Measurements from ENCODE around the gene CEACAM5.
A peak's percentile ranks its signal among the peaks of the same experiment; 100 is the strongest.
"Not testable (repeated sequence)": the region's sequence is repeated elsewhere in the genome, so short reads cannot be mapped to it uniquely, and the experiment has no call there.

The CEACAM5 gene

GRCh38 chr19:41701401-41702075 lies 6.9 kb upstream of the CEACAM5 start:
- DNase-seq, result peak; percentile 3

GRCh38 chr19:41702171-41702651 lies 6.2 kb upstream of the CEACAM5 start:
- no peak for DNase-seq

DNA sequence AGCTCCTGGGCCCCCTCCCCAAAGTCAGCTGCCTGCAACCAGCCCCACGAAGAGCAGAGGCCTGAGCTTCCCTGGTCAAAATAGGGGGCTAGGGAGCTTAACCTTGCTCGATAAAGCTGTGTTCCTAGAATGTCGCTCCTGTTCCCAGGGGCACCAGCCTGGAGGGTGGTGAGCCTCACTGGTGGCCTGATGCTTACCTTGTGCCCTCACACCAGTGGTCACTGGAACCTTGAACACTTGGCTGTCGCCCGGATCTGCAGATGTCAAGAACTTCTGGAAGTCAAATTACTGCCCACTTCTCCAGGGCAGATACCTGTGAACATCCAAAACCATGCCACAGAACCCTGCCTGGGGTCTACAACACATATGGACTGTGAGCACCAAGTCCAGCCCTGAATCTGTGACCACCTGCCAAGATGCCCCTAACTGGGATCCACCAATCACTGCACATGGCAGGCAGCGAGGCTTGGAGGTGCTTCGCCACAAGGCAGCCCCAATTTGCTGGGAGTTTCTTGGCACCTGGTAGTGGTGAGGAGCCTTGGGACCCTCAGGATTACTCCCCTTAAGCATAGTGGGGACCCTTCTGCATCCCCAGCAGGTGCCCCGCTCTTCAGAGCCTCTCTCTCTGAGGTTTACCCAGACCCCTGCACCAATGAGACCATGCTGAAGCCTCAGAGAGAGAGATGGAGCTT lies 4.7 kb upstream of the CEACAM5 start:
- DNase-seq, result no peak

DNA sequence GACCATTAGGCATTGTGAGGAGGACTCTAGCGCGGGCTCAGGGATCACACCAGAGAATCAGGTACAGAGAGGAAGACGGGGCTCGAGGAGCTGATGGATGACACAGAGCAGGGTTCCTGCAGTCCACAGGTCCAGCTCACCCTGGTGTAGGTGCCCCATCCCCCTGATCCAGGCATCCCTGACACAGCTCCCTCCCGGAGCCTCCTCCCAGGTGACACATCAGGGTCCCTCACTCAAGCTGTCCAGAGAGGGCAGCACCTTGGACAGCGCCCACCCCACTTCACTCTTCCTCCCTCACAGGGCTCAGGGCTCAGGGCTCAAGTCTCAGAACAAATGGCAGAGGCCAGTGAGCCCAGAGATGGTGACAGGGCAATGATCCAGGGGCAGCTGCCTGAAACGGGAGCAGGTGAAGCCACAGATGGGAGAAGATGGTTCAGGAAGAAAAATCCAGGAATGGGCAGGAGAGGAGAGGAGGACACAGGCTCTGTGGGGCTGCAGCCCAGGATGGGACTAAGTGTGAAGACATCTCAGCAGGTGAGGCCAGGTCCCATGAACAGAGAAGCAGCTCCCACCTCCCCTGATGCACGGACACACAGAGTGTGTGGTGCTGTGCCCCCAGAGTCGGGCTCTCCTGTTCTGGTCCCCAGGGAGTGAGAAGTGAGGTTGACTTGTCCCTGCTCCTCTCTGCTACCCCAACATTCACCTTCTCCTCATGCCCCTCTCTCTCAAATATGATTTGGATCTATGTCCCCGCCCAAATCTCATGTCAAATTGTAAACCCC lies 2.8 kb upstream of the CEACAM5 start:
- no peak for DNase-seq

DNA sequence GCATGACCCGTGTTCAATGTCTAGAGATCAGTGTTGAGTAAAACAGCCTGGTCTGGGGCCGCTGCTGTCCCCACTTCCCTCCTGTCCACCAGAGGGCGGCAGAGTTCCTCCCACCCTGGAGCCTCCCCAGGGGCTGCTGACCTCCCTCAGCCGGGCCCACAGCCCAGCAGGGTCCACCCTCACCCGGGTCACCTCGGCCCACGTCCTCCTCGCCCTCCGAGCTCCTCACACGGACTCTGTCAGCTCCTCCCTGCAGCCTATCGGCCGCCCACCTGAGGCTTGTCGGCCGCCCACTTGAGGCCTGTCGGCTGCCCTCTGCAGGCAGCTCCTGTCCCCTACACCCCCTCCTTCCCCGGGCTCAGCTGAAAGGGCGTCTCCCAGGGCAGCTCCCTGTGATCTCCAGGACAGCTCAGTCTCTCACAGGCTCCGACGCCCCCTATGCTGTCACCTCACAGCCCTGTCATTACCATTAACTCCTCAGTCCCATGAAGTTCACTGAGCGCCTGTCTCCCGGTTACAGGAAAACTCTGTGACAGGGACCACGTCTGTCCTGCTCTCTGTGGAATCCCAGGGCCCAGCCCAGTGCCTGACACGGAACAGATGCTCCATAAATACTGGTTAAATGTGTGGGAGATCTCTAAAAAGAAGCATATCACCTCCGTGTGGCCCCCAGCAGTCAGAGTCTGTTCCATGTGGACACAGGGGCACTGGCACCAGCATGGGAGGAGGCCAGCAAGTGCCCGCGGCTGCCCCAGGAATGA lies 1.5 kb upstream of the CEACAM5 start:
- DNase-seq, result peak; percentile 76

DNA sequence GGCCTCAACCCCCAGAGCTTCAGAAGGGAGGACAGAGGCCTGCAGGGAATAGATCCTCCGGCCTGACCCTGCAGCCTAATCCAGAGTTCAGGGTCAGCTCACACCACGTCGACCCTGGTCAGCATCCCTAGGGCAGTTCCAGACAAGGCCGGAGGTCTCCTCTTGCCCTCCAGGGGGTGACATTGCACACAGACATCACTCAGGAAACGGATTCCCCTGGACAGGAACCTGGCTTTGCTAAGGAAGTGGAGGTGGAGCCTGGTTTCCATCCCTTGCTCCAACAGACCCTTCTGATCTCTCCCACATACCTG lies 969 bp upstream of the CEACAM5 start:
- peak; percentile 38 for DNase-seq

DNA sequence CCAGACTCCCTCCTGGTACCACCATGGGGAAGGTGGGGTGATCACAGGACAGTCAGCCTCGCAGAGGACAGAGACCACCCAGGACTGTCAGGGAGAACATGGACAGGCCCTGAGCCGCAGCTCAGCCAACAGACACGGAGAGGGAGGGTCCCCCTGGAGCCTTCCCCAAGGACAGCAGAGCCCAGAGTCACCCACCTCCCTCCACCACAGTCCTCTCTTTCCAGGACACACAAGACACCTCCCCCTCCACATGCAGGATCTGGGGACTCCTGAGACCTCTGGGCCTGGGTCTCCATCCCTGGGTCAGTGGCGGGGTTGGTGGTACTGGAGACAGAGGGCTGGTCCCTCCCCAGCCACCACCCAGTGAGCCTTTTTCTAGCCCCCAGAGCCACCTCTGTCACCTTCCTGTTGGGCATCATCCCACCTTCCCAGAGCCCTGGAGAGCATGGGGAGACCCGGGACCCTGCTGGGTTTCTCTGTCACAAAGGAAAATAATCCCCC lies 505 bp upstream of the CEACAM5 start:
- no peak for DNase-seq

DNA sequence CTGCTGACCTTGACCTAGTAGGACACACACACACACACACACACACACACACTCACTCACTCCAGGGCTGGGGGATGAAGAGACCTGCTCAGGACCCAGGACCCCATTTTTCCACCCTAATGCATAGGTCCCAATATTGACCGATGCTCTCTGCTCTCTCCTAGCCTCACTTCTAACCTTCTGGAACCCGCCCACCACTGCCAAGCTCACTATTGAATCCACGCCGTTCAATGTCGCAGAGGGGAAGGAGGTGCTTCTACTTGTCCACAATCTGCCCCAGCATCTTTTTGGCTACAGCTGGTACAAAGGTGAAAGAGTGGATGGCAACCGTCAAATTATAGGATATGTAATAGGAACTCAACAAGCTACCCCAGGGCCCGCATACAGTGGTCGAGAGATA lies 1.1 kb downstream of the CEACAM5 start:
- DNase-seq, result not testable (repeated sequence)

DNA sequence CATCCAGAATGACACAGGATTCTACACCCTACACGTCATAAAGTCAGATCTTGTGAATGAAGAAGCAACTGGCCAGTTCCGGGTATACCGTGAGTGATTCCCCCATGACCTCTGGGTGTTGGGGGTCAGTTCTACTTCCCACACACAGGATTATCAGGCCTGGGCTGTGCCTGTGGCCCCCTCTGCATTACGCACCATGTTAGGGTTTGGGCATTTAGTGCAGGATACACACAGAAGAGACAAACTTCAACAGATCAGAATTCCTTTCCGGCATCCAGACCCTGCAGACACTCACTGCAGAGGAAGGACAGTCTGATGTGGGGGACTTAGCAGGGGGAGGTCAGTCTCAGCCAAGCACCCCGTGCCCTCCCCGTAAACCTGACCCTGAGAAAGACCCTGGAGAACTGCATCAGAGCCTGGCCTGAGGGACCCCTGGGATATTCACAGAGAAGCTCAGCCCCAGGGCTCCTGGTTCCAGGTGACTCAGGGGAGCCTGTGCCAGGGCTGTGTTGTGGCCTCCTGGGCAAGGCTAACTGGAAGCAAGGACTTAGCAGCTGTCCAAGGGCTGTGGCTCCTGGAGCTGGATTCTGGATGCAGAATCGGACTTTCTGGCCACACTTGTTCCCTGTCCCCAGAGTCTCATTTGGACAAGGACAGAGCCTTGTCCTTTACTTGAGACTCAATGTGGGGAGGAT lies 1.7 kb downstream of the CEACAM5 start:
- DNase-seq, result no peak

DNA sequence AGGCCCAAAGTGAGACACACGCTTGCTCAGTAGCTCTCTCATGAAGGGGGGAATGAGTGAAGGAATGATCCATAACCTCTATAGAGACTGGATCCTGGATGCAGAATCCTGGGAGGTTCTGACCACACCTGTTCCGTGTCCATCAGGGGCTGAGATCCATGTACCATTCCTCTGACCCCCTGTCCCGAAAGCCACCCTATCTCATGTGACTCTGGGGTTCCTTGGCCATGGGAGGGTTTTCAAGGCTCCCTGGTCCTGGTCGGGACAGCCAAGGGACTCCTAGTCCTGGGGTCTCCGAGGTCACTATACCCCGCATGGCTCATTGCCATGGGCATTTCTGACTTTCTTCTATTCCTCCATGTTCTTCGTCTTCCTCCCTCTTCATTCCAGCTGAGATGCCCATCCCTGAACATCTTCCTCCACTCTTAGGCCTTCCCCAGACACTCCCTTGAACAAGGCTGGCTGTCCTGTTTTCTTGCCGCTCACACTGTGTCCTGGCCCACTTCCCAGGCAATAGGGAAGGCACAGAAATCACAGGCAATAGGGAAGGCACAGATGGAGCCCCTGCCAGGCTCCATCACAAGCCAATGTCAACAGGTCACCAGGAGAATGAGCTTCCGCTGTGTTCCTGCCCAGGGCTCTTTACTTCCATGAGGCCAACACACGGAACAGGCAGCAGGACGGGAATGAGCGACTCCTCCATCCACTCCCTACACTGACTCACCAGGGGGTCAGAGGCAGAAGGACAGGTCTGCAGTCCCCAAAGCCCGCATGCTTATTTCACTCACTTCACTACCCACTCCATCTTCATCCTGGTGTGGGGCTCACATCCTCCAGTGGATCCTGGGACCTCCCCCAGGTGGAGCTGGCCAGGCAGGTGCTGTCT lies 3.2 kb downstream of the CEACAM5 start:
- no peak for DNase-seq

DNA sequence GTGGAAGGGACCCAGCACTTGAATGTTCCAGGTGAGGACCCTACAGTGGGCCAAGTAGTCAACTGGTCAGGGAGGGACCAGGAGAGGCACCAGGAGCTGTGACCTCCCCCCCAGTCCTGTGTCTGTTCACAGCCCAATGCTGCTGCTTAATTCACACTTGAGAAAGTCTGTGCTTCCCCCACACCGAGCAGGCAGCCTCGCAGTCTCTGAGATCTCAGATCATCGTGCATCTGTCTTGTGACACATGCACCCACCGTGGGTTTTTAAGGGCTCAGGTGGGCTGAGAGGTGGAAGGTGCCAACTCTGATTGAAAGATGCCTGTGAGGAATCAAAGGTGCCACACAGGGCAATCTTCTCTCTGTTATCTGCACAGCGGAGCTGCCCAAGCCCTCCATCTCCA lies 6.2 kb downstream of the CEACAM5 start:
- no peak for DNase-seq

DNA sequence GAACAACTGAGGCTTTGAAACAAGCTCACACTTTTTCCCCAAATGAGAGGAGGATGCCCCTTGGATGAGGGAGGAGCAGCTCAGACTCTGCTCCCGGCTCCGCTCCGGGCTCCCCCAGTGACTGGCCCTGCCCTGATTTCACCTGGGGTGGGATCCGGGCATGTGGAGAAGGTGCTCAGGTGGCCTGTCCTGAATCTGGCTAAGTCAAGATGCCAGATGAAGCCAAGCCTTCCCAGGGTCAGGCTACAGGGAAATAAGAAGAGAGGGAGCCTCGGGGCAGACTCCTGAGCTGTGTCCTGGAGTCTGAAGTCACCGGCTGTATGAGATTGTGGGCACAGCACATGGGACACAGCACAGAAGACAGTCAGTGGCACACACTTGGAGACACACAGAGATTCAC lies 10.3 kb downstream of the CEACAM5 start:
- no peak for DNase-seq

- no peak for DNase-seq
Observed at GRCh38 chr19:41720103-41720502, 11.7 kb downstream of the CEACAM5 start.

- DNase-seq, result no peak
Observed at GRCh38 chr19:41726493-41726892, 18.1 kb downstream of the CEACAM5 start.

- DNase-seq, result no peak
Observed at GRCh38 chr19:41734156-41734555, 25.7 kb downstream of the CEACAM5 start.

DNA sequence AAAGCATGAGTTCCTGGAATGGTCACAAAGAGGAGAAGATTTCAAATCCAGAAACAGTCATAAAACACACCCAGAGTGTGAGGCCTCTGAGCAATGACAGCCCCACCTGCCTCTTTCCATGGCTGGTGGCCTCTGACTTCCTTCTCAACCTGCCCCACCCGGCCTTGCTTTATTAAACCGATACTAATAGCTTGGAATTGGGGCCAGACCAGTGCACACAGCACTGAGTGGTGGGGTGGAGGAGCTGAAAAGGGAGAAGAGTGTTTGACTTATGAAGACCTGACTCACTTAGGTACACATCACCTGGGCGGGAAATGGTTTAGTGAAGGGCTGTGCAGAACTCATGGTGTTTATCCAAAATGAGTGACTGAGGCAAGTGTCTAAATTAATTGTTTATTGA lies 26.2 kb downstream of the CEACAM5 start:
- peak; percentile 93 for DNase-seq

DNA sequence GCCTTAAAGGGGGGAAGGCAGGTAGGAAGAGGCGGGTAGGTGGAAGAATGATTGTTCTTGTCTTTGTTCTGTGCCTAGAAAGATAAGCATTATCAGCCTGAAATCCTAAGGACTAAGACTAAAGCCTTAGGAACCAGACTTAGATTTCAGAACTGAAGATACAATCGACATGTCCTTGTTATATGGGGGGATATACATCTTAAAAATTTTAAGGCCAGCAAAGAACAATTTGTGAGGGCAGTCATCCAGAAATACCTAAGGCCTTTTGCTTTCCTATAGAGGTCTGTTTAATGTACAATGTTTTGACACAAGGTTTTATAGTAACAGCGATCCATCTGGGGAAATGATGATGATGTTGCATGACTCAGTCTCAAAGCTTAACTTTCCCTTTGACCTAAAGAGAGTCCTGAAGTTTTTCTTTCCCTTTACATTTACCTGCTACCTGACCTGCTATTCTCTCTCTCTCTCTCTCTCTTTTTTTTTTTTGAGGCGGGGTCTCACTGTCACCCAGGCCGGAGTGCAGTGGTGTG lies 26.7 kb downstream of the CEACAM5 start:
- DNase-seq, result peak; percentile 23

GRCh38 chr19:41739361-41739760 lies 30.9 kb downstream of the CEACAM5 start:
- DNase-seq, result no peak

DNA sequence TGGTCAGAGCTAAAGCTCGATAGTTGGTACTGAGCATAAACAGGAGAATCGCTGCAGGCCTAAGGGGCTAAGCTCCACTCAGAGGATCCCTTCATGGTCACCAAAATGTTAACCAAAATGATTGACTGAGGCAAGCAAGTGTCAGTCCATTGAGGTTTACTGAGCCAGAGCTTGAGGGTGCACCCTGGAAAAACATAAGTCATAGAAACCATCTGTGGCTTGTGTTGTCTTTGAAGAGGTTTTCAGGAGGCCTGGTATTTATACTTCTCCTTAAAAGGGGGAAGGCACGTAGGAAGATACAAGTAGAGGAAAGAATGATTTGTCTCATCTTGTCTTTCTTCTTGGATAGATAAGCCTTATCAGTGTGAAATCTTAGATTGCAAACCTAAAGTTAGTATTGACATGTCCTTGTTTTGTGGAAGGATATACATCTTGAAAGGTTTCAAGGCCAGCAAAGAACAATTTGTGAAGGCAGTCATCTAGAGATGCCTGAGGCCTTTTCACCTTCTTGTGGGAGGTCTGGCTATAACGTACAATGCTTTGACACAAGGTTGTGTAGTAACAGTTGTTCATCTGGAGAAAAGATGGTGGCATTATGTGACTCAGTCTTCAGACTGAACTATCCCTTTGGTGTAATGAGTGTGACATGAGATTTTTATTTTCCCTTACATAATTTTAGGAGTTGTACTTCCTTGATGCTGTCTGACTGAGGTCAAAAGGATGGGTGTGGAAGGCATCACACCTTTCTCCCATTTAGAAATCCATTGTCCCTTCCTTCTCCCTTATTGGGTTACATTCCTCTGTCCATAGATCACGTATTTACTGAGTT lies 32.2 kb downstream of the CEACAM5 start:
- no peak for DNase-seq

- no peak for DNase-seq
Observed at GRCh38 chr19:41741244-41741554, 32.8 kb downstream of the CEACAM5 start.
